Thoracic aorta (tissue), 2 donors: ENCODE data around the gene CPT1C. TPM values are rescaled to one million over a fixed set of nuclear protein-coding genes. Genes with fewer than 3 reads are reported as not detected.

Source experiments
- ATAC-seq: fragments of 150-250 bp; one replicate; pipeline ENCODE4 v1.8.0; 2017; ENCODE audit warnings: low read depth; ENCODE audit not compliant: insufficient number of reproducible peaks, low FRiP score
- DNase-seq: peaks from one replicate; pipeline ENCODE4 v3.0.0-alpha.2; 2020; ENCODE audit warnings: low spot score
- H3K27ac ChIP-seq, 2 donors: fragments of 200-600 bp; sonication (generic); 1 replicate in 1 of 2; 2 replicates in 1 of 2; pipeline ENCODE4 v1.5.1; 2016; ENCODE audit warnings: mild to moderate bottlenecking in 2 of 2, moderate library complexity in 2 of 2
- H3K27me3 ChIP-seq: fragments of 200-600 bp; sonication (generic); replicated peaks from 2 replicates; pipeline ENCODE4 v1.6.0; 2016; ENCODE audit warnings: mild to moderate bottlenecking; ENCODE audit not compliant: insufficient read depth
- H3K36me3 ChIP-seq: fragments of 200-600 bp; sonication (generic); one replicate; pipeline ENCODE4 v1.5.1; 2016
- H3K4me1 ChIP-seq, 2 donors: fragments of 200-600 bp; sonication (generic); 1 replicate in 1 of 2; 2 replicates in 1 of 2; pipeline versions ENCODE4 v1.5.1 to v1.6.0; 2016; ENCODE audit warnings: low read depth in 2 of 2, mild to moderate bottlenecking in 1 of 2; ENCODE audit not compliant: control insufficient read depth in 1 of 2
- H3K4me3 ChIP-seq: fragments of 200-600 bp; sonication (generic); 2 replicates; pipeline ENCODE4 v1.5.1; 2016; ENCODE audit warnings: mild to moderate bottlenecking
- H3K9me3 ChIP-seq: fragments of 200-600 bp; sonication (generic); 2 replicates; pipeline ENCODE4 v1.5.1; 2016
- CTCF ChIP-seq: fragments of 200-600 bp; sonication (generic); IDR thresholded peaks from one replicate; pipeline ENCODE4 v1.5.1; 2019; ENCODE audit warnings: antibody characterized with exemption
- total RNA-seq, 2 donors: library from RNA; depleted of rRNA; stranded (reverse); fragments of >200 nt; gene quantifications; one replicate each; pipeline versions ENCODE4 v1.1.0 to v1.2.3, GENCODE V29; 2016

CPT1C gene
- total RNA-seq, result 1 to 10 TPM; 2.5 to 3.9 TPM

- Histone ChIP-seq H3K27ac (peak within 1 kb of the TSS; percentile 23 to 30), H3K27me3 (no peaks in the 10 kb centered on the region), H3K36me3 (peaks cover 4% of the 10 kb centered on the region), H3K4me1 (peaks cover 4 to 28% of the 10 kb centered on the region in 2 donors), H3K4me3 (peak within 1 kb of the TSS; percentile 74), H3K9me3 (no peaks in the 10 kb centered on the region)
- no peak for DNase-seq
- no peak for ATAC-seq
- TF ChIP-seq CTCF, result no peak
These were observed at the start of gene CPT1C for GRCh38 chr19:49690656-49691242. CPT1C (plus strand) TSS chr19:49691116; CDS start chr19:49692253, 1,137 bp downstream.

- Histone ChIP-seq H3K27ac (peak within 1 kb of the TSS; percentile 100), H3K27me3 (no peaks in the 10 kb centered on the region), H3K36me3 (peaks cover 9% of the 10 kb centered on the region), H3K4me1 (peaks cover 11 to 44% of the 10 kb centered on the region in 2 donors), H3K4me3 (peak within 1 kb of the TSS; percentile 96), H3K9me3 (no peaks in the 10 kb centered on the region)
- ATAC-seq, result peak; percentile 58
- TF ChIP-seq CTCF, result no peak
- DNase-seq, result peak; percentile 93
These were observed 49.0 kb upstream of the CPT1C start, which contains the start of gene SCAF1 for GRCh38 chr19:49641688-49642491. SCAF1 (plus strand) TSS chr19:49642209; CDS start chr19:49645027, 2,818 bp downstream.

- H3K36me3 ChIP-seq, result peaks cover 15% of the 10 kb centered on the region
- peaks cover 11 to 41% of the 10 kb centered on the region in 2 donors for H3K4me1 ChIP-seq
- DNase-seq (no peak), ATAC-seq (no peak)
- no peak for TF ChIP-seq CTCF
- no peaks in the 10 kb centered on the region for H3K27me3 ChIP-seq
- no peaks in the 10 kb centered on the region for H3K9me3 ChIP-seq
- peak overlapping the region; percentile 82 to 92 for H3K27ac ChIP-seq
- H3K4me3 ChIP-seq, result peak overlapping the region; percentile 96
These were observed 48.4 kb upstream of the CPT1C start for GRCh38 chr19:49642492-49643035.

GRCh38 chr19:49643466-49643865 lies 47.5 kb upstream of the CPT1C start:
- H3K27me3 ChIP-seq, result no peaks in the 10 kb centered on the region
- DNase-seq, result no peak
- H3K36me3 ChIP-seq, result peaks cover 18% of the 10 kb centered on the region
- no peaks in the 10 kb centered on the region for H3K9me3 ChIP-seq
- ATAC-seq, result no peak
- no peak for TF ChIP-seq CTCF
- H3K27ac ChIP-seq, result no peak overlapping the region
- no peak overlapping the region for H3K4me3 ChIP-seq
- peaks cover 11 to 33% of the 10 kb centered on the region in 2 donors for H3K4me1 ChIP-seq

- ATAC-seq (no peak), DNase-seq (no peak)
- no peaks in the 10 kb centered on the region for H3K27me3 ChIP-seq
- peaks cover 11 to 32% of the 10 kb centered on the region in 2 donors for H3K4me1 ChIP-seq
- H3K36me3 ChIP-seq, result peaks cover 32% of the 10 kb centered on the region
- H3K9me3 ChIP-seq, result no peaks in the 10 kb centered on the region
- no peak for TF ChIP-seq CTCF
- H3K27ac ChIP-seq, result no peak overlapping the region
- no peak overlapping the region for H3K4me3 ChIP-seq
These were observed 45.3 kb upstream of the CPT1C start for GRCh38 chr19:49645592-49645991.
